ENCODE data around the gene SECISBP2.
"Not testable (repeated sequence)": the region's sequence is repeated elsewhere in the genome, so short reads cannot be mapped to it uniquely, and the experiment has no call there.

Gene SECISBP2

GRCh38 chr9:89310475-89311345 lies 7.6 kb upstream of the SECISBP2 start, which contains the start of gene CKS2:
Gene CKS2, plus strand, starts transcription at chr9:89311195. Its CDS starts 98 bp downstream, at chr9:89311293.
- DNase-seq = peak; percentile 99

- no peak for DNase-seq
Measured at GRCh38 chr9:89311346-89312221, 6.7 kb upstream of the SECISBP2 start.

DNA sequence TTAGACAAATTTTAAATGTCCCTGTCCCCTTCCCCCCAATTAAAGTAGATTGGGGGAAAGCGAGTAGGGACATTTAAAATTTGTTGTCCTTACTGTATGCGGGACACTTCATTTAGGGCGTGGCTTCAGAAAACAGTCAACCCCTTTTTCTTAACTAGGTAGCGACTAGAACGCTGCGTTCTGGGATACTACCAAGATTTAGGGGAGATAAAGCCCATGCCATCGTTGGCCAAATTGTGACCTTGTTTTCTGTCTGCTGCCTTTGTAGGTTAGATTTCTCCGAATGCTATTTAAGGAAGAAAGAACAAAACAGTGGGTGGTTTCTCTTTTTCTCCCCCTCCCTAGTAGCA lies 6.1 kb upstream of the SECISBP2 start:
- DNase-seq = no peak

- no peak for DNase-seq
Measured at GRCh38 chr9:89313842-89314241, 4.5 kb upstream of the SECISBP2 start.

DNA sequence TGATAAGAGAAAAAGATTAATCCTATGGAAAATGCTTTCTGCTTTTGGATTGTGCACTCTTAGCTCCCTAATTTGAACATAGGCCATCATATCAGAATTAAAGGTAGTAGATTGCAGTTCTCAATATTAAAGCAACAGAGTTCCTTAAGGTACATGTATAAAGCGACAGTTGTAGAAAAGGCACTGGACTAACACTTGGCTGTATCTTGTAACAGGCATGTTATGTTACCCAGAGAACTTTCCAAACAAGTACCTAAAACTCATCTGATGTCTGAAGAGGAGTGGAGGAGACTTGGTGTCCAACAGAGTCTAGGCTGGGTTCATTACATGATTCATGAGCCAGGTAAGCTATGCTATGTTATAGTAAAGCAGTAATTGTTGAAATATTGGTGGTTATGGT lies 3.3 kb upstream of the SECISBP2 start:
- no peak for DNase-seq

GRCh38 chr9:89315482-89315881 lies 2.8 kb upstream of the SECISBP2 start:
- no peak for DNase-seq

DNA sequence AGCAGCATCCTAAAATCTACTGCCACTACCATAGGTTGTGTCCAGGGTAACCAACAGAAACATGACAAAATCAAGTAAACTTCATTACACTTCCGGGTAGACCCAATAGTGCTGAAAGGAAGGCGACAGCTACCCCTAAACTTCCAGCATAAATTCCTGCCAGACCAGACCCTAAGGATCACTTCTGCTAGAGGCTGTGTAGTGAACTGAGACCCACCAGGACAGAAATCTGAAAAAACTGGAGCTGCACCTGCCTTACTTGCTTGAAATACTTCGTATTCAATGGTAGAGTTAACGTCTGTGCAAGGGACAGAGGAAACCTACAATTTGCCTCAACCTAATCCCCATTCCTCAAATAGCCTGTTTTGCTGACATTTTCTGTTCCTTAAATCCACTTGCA lies 1.0 kb upstream of the SECISBP2 start:
- DNase-seq = no peak

- no peak for DNase-seq
Measured at GRCh38 chr9:89319015-89319905, 960 bp downstream of the SECISBP2 start.

GRCh38 chr9:89323390-89323789 lies 5.1 kb downstream of the SECISBP2 start:
- no peak for DNase-seq

GRCh38 chr9:89325733-89326132 lies 7.4 kb downstream of the SECISBP2 start:
- no peak for DNase-seq

GRCh38 chr9:89328064-89328463 lies 9.8 kb downstream of the SECISBP2 start:
- DNase-seq = no peak

- DNase-seq = no peak
Measured at GRCh38 chr9:89329917-89330316, 11.6 kb downstream of the SECISBP2 start.

DNA sequence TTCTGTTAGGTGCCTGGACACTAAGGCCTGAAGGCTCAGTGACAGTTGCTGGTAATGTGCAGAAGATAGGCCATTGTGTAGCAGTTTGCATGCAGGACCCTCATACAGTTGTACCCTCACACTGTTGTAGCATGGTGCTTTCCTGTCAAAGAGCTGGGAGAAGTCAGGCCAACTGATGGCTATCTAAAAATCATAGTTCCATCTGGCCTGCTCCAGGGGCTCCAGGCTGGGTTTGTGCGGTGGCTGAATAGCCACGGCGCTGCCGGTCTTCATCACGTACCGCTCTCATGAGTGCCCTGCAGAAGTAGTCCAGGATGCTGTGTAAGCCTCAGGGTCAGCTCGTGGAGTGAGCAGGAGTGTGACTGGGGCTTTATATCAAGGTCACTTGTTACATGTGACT lies 12.2 kb downstream of the SECISBP2 start:
- no peak for DNase-seq

DNA sequence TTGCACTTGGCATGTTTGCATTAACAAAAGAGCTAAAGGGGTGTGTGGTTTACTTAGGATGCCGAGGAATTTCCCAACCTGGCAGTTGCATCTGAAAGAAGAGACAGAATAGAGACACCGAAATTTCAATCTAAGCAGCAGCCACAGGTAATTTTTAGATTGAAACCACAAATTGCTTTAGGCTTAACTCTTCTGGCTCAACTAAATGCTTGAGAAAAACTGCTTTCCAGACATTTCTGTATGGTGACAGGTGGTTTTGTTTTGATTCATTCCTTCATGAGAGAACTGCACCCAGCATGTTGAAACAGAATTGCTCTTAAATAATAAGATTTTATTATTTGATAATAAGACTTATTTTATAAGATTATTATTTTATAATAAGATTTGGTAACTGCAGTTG lies 21.5 kb downstream of the SECISBP2 start:
- DNase-seq = no peak

- no peak for DNase-seq
Measured at GRCh38 chr9:89340332-89340731, 22.0 kb downstream of the SECISBP2 start.

- no peak for DNase-seq
Measured at GRCh38 chr9:89342213-89342612, 23.9 kb downstream of the SECISBP2 start.

DNA sequence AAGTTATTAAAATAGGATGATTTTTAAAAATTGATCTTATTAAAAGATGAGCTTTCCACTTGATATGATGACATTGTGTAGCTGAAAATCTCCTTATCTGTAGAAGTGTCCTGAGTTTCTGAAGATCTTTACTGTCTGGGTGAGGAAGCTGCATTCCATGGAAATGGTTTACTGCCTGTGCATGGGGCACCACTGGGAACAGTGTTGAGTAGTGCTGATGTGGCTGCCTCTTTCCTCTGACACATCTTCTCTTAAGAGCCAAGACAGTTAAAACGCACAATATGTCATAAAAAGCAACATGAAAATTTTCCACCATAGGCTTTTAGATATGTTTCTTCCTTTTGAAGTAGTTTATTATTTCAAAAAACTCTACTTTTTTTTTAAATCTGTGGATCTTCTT lies 24.6 kb downstream of the SECISBP2 start:
- no peak for DNase-seq

DNA sequence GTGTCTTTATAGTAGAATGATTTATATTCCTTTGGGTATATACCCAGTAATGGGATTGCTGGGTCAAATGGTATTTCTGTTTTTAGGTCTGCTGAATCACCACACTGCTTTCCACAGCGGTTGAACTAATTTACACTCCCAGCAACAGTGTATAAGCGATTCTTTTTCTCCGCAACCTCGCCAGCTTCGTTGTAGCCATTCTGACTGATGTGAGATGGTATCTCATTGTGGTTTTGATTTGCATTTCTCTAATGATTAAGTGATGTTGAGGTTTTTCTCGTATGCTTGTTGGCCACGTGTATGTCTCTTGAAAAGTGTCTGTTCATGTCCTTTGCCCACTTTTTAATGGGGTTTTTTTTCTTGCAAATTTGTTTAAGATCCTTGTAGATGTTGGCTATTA lies 25.5 kb downstream of the SECISBP2 start:
- not testable (repeated sequence) for DNase-seq

- DNase-seq = no peak
Measured at GRCh38 chr9:89345476-89345875, 27.2 kb downstream of the SECISBP2 start.

DNA sequence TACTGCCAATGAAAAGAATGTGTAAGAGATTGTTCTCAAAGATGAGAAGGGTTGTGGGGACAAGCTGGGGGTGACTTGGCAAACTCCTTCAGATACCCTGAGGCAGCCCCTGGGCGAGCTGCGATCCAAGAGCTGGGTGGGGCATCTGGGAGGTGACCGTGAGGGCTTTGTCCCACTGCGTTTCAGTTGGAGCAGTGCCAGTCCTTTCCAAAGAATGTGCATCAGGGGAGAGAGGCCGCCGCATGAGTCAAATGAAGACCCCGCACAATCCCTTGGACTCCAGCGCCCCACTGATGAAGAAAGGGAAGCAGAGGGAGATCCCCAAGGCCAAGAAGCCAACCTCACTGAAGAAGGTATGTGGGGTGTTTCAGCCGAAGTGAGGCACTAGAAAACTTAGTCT lies 28.4 kb downstream of the SECISBP2 start:
- DNase-seq = no peak

GRCh38 chr9:89347651-89348050 lies 29.4 kb downstream of the SECISBP2 start:
- no peak for DNase-seq

DNA sequence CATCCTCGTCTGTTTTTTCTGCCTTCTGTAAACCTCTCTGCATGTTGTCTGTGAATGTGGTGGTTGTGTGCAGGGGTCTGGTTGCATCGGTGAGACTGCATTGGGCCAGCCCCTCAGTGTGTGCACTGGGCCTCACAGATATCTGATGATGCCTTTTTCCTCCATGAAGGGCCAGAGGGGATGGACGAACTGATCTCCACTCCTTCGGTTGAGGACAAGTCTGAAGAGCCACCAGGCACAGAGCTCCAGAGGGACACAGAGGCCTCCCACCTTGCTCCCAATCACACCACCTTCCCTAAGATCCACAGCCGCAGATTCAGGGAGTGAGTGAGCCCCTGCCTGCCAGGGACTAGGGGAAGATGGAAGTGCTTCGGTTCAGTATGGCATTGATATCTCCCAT lies 31.3 kb downstream of the SECISBP2 start:
- no peak for DNase-seq

GRCh38 chr9:89350988-89351557 lies 32.8 kb downstream of the SECISBP2 start:
- no peak for DNase-seq

Measured in NCI-H2171 (cell line).